COLO829 (cell line): Measurements from ENCODE around the gene FLII.

ENCODE experiments used
- DNase-seq: peaks from one replicate; pipeline ENCODE4 v3.0.0; 2012; ENCODE audit warnings: low spot score

FLII gene

GRCh38 chr17:18245038-18245776 lies 13.3 kb downstream of the FLII start:
- no peak for DNase-seq

- no peak for DNase-seq
Measured at GRCh38 chr17:18241229-18241871, 17.2 kb downstream of the FLII start.

GRCh38 chr17:18240449-18240848 lies 18.1 kb downstream of the FLII start:
- no peak for DNase-seq

- no peak for DNase-seq
Measured at GRCh38 chr17:18238299-18238698, 20.2 kb downstream of the FLII start.

- DNase-seq: no peak
Measured at GRCh38 chr17:18237461-18237860, 21.1 kb downstream of the FLII start.

GRCh38 chr17:18236494-18236893 lies 22.0 kb downstream of the FLII start:
- DNase-seq: no peak

GRCh38 chr17:18235743-18236256 lies 22.7 kb downstream of the FLII start:
- DNase-seq: peak; percentile 38

- no peak for DNase-seq
Measured at GRCh38 chr17:18234853-18235380, 23.6 kb downstream of the FLII start.

- no peak for DNase-seq
Measured at GRCh38 chr17:18233803-18234518, 24.6 kb downstream of the FLII start.

- DNase-seq: no peak
Measured at GRCh38 chr17:18231164-18231563, 27.4 kb downstream of the FLII start.

- no peak for DNase-seq
Measured at GRCh38 chr17:18230288-18231141, 28.0 kb downstream of the FLII start.

- DNase-seq: no peak
Measured at GRCh38 chr17:18229771-18230170, 28.8 kb downstream of the FLII start.

GRCh38 chr17:18229254-18229653 lies 29.3 kb downstream of the FLII start:
- no peak for DNase-seq

GRCh38 chr17:18228176-18228682 lies 30.3 kb downstream of the FLII start:
- no peak for DNase-seq

GRCh38 chr17:18227635-18228034 lies 30.9 kb downstream of the FLII start:
- no peak for DNase-seq

- no peak for DNase-seq
Measured at GRCh38 chr17:18226284-18226945, 32.1 kb downstream of the FLII start.

GRCh38 chr17:18225642-18226283 lies 32.8 kb downstream of the FLII start:
- DNase-seq: no peak

- peak; percentile 97 for DNase-seq
Measured at GRCh38 chr17:18225121-18225641, 33.4 kb downstream of the FLII start, which contains the start of gene LLGL1. Gene LLGL1, plus strand, starts transcription at chr17:18225635. Its CDS starts 48 bp downstream, at chr17:18225683.

- DNase-seq: no peak
Measured at GRCh38 chr17:18224387-18225120, 34.0 kb downstream of the FLII start.
